ENCODE data around the gene IL17F.

GRCh38 chr6:52293067-52293466, 48.8 kb upstream of the IL17F start:
- TF ChIP-seq CTCF (conservative IDR thresholded peaks at IDR 0.05; ENCODE audit: low read depth, low read length) (no peak), EZH2phosphoT487 (IDR thresholded peaks at IDR 0.05; ENCODE audit: borderline replicate concordance, low read length) (no peak), EZH2 (IDR thresholded peaks at IDR 0.05; ENCODE audit: low read length, unreplicated experiment) (no peak)
